ENCODE data around the gene NDE1.

- TF ChIP-seq MAX (IDR thresholded peaks at IDR 0.05) (no peak), CTCF (IDR thresholded peaks at IDR 0.05; ENCODE audit: low read depth, low read length, missing input control) (no peak), EGR1 (IDR thresholded peaks at IDR 0.05; ENCODE audit: low read depth in 2 of 2) (no peak), RAD21 (IDR thresholded peaks at IDR 0.05) (no peak), TAF1 (conservative IDR thresholded peaks at IDR 0.05) (no peak), ZBTB33 (IDR thresholded peaks at IDR 0.05) (no peak)
Measured at GRCh38 chr16:15644267-15644961, 5.6 kb upstream of the NDE1 start.

All from liver (tissue), 3 donors.